Activated CD4-positive, alpha-beta T cell treated with anti-CD3 and anti-CD28 coated beads, Interleukin-2, amount 50 U/mL, for 4 hours (primary cell): ENCODE measurements around the gene SETD5.

Experiments
- DNase-seq, 2 experiments: peaks; one replicate each; pipeline ENCODE4 v3.0.0-alpha.2; 2020

SETD5 gene

DNA sequence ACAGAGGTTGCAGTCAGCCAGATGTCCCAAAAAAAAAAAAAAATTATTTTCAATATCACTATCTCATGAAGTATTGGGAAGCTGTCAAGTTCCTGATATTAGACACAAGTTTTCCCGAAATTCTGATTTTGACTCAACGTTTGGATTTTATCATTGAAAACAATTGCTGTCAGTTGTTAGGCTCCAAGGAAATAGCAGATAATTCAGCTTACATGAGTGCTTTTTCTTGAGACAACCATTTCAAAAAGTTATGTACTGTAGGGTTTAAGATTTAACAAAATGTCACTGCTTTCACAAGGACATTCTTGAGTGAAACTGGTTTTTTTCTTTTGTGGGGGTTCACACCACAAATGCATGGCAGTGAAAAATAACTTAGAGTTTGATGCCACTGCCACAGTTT, 9.3 kb upstream of the SETD5 start:
- no peak for DNase-seq

GRCh38 chr3:9388562-9389272, 8.7 kb upstream of the SETD5 start:
- no peak for DNase-seq

DNA sequence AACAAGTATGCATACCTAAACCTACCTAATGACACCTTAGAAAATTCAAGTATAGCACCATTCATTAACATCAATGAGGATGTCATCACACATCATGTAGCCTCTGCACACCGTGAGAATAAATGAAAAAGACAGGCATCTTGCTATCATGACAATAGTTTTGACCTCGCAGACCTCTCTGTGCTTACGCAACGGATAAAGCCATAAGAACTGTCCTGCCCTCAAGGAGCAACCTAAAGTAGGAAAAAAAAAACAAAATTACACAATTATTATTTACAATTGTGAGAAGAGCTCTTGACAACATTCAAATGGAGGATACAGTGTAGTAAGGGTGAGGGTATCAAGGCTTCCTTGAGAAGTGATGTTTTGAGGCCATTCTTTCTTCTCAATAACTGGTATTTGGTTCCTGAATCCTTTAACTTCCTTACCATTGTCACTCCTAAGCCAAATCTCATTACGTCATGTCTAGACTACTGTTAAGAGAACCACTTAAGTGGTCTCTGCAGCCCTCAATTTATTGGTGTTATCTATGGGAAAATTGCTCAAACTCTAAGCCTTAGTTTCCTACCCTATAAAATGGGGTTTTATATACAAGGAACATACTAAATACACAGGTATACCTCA, 7.0 kb upstream of the SETD5 start:
- no peak for DNase-seq

GRCh38 chr3:9392041-9392440, 5.4 kb upstream of the SETD5 start:
- DNase-seq = no peak

DNA sequence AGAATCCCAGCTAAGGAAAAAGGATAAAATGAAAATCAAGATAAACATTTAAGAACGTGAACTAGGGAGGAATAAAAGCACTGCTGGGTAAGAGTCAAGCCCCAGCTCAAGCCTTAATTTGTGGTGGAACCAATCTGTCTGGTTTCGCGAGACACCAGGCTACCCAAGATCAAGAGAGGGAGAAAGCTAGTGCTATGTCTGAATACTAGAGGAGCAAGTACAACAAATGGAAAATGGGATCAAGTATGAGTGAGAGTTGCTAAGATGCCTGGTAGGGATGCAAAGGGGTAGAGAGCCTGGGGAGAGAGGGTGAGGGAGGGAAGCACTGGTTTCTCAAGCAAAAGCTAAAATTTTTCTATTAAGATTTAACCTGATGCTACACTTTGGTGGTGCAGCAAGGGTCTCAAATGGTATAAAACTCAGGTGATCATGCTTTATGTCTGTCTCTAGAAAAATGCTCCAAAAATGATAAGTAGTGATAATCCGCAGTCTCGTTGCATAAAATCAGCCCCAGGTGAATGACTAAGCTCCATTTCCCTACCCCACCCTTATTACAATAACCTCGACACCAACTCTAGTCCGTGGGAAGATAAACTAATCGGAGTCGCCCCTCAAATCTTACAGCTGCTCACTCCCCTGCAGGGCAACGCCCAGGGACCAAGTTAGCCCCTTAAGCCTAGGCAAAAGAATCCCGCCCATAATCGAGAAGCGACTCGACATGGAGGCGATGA, 1.7 kb upstream of the SETD5 start:
- DNase-seq = no peak

DNA sequence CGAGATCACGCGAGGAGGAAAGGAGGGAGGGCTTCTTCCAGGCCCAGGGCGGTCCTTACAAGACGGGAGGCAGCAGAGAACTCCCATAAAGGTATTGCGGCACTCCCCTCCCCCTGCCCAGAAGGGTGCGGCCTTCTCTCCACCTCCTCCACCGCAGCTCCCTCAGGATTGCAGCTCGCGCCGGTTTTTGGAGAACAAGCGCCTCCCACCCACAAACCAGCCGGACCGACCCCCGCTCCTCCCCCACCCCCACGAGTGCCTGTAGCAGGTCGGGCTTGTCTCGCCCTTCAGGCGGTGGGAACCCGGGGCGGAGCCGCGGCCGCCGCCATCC, 1.1 kb upstream of the SETD5 start:
- DNase-seq = peak; percentile 67 to 72

DNA sequence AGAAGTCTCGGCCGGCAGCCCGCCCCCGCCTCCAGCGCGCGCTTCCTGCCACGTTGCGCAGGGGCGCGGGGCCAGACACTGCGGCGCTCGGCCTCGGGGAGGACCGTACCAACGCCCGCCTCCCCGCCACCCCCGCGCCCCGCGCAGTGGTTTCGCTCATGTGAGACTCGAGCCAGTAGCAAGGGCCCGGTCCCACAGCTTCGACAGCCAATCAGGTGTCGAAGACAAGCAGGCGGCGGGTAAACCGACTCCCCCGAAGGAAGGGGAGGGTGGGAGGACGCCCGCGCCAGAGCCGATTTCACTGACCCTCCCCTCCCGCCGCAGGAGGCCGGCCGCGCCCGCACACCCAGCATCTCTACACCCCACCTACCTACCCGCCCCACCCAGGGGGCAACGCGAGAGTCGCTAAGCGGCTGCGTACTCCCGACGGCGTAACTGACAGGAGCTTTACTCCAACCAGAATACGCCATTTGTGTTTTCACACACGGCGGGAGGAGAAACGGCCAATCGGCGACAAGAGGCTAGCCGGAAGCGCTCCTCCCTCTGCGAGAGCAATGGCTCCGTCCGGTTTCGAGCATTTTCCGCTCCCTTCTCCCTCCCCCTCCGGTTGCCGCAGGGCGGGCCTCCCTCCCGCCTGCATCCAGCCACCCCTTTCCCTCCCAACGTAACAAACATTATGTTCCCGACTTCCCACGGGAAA, 633 bp upstream of the SETD5 start:
- DNase-seq = peak; percentile 97 to 98

DNA sequence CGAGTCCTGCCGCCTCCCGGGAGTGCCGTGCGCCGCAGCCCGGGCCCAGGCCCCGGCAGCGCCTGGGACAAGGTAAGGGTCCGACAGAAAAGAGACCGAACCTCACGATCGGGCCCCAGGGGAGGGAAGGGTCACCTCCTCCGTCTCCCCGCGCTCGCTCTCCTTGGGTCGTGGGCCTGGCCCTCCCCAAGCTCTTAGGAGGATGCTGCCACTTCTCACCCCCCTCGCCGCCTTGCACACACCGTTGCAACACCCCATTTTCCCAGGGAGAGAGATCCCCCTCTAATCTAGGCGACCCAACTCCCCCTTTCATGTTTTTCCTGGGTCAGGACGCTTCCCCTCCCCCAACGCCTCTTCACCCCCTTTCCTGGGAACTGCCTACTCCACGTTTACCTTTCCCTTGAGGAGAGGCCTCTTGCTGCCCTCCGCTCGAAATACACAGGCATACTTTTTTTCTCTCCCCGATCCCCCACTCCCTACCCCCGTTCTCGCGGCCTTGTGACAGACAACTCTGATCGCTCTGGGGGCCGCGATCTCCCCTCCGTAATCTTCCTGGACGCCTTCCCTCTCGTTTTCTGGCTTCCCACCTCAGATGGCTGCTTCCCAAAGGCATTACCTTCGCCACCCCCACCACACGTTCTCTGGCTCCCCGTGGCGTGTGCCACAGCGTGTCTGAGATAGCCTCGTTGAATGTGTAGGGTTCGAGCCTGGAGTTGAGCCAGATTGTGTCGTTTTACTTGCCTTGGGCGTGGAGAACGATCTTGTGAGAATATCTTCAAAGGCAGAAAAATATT, 688 bp downstream of the SETD5 start:
- peak; percentile 16 to 23 for DNase-seq

DNA sequence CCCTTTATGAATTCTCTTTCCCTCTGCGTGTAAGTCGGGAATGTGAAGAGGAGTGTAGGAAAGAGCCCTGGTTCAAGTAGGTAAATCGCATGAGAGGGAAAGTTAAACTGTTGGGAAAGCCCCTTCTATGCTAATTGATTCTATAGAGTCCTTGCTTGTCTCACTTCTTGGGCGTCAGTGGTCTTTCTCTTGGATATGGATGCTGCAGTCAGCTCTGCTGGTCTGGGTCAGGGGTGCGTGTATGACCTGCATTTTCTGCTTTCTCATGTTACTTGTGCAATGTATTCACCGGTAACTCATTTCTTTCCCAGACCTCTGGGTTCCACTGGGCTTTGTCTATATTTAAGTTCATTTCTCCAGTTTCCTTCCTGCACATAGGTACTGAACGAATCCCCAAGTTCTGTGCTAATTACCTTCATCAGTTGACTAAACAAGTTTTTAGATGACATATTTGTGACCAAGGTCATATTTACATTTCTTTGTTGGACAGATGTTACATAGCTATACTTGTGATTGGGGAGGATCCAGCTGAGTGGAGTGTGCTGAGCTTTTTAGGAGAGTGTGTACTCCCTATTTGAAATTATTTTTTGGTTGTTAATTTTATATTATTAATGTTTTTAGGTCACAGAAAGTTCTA, 1.4 kb downstream of the SETD5 start:
- no peak for DNase-seq

DNA sequence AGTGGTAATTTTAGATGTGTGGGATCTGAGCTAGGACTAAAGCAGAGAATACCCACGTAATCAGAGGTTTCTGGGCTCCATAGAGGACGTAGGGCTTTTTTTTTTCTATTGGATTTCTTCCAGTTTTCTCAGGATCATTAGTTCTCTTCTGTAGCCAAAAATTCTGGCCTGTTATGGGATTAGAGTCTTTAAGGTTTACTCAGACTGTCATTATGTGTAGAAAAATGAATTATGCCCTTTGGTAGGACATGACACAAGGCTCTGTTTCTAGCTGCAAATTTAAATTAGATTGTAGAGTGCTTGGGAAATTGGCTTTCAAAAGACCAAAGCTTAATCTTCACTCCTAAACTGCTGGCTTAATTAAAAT, 1.9 kb downstream of the SETD5 start:
- no peak for DNase-seq

GRCh38 chr3:9399746-9400145, 2.3 kb downstream of the SETD5 start:
- no peak for DNase-seq

GRCh38 chr3:9400616-9401015, 3.2 kb downstream of the SETD5 start:
- no peak for DNase-seq

DNA sequence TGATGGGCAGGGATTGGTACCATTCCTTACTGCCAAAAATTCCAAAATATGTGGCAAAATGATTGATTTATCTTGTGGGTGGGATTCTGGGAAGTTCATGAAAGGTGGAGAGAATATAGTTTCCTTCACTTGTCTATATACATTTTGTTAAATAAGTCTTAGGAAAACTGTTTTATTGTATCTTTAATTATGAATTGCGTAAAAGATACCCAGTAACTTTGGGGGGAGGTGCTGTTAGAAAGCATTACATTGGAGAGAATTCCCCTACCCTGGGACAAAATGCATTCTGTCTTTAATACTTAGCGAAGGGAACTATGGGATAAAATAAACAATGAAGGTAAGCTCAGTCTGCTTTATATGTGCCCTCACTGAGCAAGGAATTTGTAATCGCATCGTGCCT, 4.6 kb downstream of the SETD5 start:
- no peak for DNase-seq

DNA sequence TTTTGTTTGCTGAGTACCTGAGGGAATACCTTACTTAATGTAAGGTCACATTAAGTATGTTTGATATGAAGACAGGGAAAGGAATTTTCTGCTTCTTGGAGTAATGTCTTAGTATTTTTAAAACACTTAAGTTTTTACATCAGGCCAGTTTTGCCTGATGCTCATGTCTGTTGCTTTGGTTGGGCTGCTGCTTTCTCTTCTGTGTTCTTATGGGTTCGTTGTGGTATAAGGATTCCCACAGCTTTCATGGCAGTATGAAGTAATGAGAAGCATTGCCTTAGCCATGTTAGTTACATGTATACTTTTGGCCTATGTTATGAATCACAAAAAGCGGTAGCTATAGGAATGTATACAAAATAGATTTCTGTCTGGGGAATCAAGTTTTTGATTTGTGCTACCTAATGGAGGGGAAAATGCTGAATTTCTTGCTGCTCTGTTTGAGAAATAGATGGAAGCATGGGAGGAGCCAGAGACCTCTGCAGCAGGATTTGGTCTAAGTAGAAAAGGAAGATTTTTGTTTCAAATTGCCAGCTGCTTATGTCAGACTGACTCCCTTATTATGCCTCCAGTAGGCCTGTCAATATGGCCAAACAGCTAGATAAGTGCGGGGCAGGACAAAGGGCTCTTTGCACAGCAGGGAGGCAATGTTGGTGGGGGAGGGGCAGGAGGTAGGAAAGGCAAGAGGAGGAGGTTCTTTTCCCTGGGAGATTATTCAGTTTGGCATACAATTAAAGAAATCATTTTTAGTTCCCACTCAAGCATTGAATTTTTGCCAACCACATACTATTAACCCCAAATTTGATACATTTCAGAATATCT, 5.2 kb downstream of the SETD5 start:
- no peak for DNase-seq

GRCh38 chr3:9403463-9403862, 6.0 kb downstream of the SETD5 start:
- DNase-seq = no peak

- DNase-seq = no peak
Observed at GRCh38 chr3:9404680-9405079, 7.3 kb downstream of the SETD5 start.

GRCh38 chr3:9405756-9406155, 8.3 kb downstream of the SETD5 start:
- no peak for DNase-seq

DNA sequence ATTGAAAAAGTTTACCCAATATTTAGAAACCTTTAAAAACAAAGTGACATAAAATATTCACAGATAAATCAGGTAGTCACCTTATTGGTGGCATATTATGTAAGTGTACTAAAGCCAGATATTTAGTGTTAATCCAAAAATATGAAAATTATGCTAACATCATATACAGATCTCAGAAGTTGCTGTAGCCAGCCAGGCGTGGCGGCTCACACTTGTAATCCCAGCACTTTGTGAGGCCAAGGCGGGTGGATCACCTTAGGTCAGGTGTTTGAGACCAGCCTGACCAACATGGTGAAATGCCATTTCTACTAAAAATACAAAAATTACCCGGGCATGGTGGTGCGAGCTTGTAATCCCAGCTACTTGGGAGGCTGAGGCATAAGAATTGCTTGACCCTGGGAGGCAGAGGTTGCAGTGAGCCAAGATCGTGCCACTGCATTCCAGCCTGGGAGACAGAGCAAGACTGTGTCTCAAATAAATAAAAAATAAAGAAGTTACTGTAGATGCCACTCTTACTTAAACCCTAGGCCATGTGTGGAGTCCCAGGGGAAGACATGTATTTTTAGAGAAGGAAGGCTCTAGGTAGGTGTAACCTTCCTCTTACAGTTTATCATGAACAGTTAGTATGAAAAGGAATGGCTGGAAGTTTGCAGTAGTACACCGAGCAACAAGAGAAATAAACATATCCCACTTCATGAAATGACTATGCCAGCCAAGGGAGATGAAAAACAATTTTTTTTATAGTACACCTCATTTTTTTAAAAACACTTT, 9.6 kb downstream of the SETD5 start:
- DNase-seq = no peak

- no peak for DNase-seq
Observed at GRCh38 chr3:9408061-9408460, 10.6 kb downstream of the SETD5 start.

DNA sequence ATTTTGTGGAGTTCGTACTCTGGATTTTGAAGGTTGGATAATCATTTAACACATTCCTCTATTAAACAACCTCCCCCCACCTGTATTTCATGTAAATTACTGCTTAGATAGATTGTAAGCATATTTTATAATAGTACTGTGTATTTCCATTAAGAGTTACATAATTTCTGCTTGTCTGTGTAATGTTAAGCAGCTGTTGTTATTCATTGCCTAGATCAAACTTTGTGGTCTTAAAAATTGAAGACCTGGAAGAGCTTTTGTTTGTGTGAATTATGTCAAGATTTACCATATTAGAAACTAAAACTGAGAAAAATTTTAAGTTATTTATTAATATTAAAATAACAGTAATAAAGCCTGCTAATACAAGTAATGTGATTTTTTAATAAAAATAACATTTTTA, 11.1 kb downstream of the SETD5 start:
- no peak for DNase-seq
